ENCODE measurements around the gene MAGEB2. TPM values are rescaled to one million over a fixed set of nuclear protein-coding genes. Genes with fewer than 3 reads are reported as not detected.

Gene MAGEB2
- total and polyA plus RNA-seq, 2 donors (not counting 3 experiments of a cell fraction or from before 2014, with no cell fraction given) = not detected

GRCh38 chrX:30259927-30260326 is 44.6 kb downstream of the MAGEB2 start:
- no peak overlapping the region for H3K27ac ChIP-seq (ENCODE audit: insufficient read depth, low read depth, low read length)
- POLR2A ChIA-PET = no interaction called here
- no peak overlapping the region for H3K4me2 ChIP-seq (ENCODE audit: insufficient read depth, low read length)
- H2AFZ ChIP-seq (ENCODE audit: low read depth, low read length) = no peak overlapping the region
- no peak overlapping the region for H3K4me3 ChIP-seq (replicated peaks in 1 of 3; ENCODE audit: insufficient read depth in 1 of 3, low read depth in 1 of 3, low read length in 3 of 3)
- no peak overlapping the region for H3K9ac ChIP-seq (replicated peaks; ENCODE audit: extremely low read depth, insufficient read depth, low read length)
- FAIRE-seq (no peak), DNase-seq (ENCODE audit: low read depth, low spot score) (no peak)
- no peaks in the 10 kb centered on the region for H3K9me1 ChIP-seq (replicated peaks; ENCODE audit: control insufficient read depth, extremely low read depth, insufficient read depth, low read length)
- H3K9me3 ChIP-seq (replicated peaks; ENCODE audit: control insufficient read depth, insufficient read depth, low read length) = no peaks in the 10 kb centered on the region
- no peaks in the 10 kb centered on the region for H4K20me1 ChIP-seq (replicated peaks; ENCODE audit: control insufficient read depth, extremely low read depth, insufficient read depth, low read length)
- intact Hi-C loops (cut with micrococcal nuclease) = no loop called here
- no peaks in the 10 kb centered on the region for H3K36me3 ChIP-seq (ENCODE audit: control insufficient read depth in 2 of 2, extremely low read depth in 1 of 2, insufficient read depth in 2 of 2, low read length in 2 of 2)
- no peaks in the 10 kb centered on the region for H3K4me1 ChIP-seq (ENCODE audit: control insufficient read depth, extremely low read depth, insufficient read depth, low read length)
- no peaks in the 10 kb centered on the region for H3K79me2 ChIP-seq (ENCODE audit: control insufficient read depth, insufficient read depth, low read length)
- BruUV-seq (replicated peaks) = no TSS peak
- dilution Hi-C loops (cut with MboI; ENCODE audit: extremely low pct_ligation_motif_present, low sequenced_read_pairs) = no loop called here
- CTCF ChIA-PET = no interaction called here
- no peak for TF ChIP-seq EZH2 (IDR thresholded peaks at IDR 0.05; ENCODE audit: borderline replicate concordance, low read depth, low read length, severe bottlenecking)
- TF ChIP-seq POLR2AphosphoS5 (IDR thresholded peaks at IDR 0.05; ENCODE audit: insufficient read depth, low read depth, low read length) = no peak
- TF ChIP-seq CTCF (IDR thresholded peaks at IDR 0.05; ENCODE audit: extremely low read depth in 1 of 2, insufficient read depth in 1 of 2, low read depth in 1 of 2, low read length in 2 of 2) = no peak
- no peak for TF ChIP-seq GATA2 (IDR thresholded peaks at IDR 0.05; ENCODE audit: insufficient read depth, insufficient read length, low read depth, low read length)
- TF ChIP-seq, protein P1, sequence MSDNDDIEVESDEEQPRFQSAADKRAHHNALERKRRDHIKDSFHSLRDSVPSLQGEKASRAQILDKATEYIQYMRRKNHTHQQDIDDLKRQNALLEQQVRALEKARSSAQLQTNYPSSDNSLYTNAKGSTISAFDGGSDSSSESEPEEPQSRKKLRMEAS (IDR thresholded peaks at IDR 0.05; ENCODE audit: insufficient read depth, insufficient read length) = no peak
- no peak for TF ChIP-seq JUN (IDR thresholded peaks at IDR 0.05; ENCODE audit: borderline replicate concordance, insufficient read depth, insufficient read length, low read depth)
- TF ChIP-seq POLR2A (IDR thresholded peaks at IDR 0.05; ENCODE audit: low read depth, low read length) = no peak
- no peaks in the 10 kb centered on the region for H3K27me3 ChIP-seq (ENCODE audit: control insufficient read depth in 2 of 2, insufficient read depth in 2 of 2, low read length in 2 of 2)

Measured in endothelial cell of umbilical vein (primary cell).